NB4 (cell line): ENCODE results near the gene LMAN2.
"Not testable (repeated sequence)": the region's sequence is repeated elsewhere in the genome, so short reads cannot be mapped to it uniquely, and the experiment has no call there.

Source experiments
- DNase-seq: peaks from one replicate; pipeline ENCODE4 v3.0.0; 2010; ENCODE audit warnings: low read depth
- H3K4me3 ChIP-seq: one replicate; pipeline ENCODE4 v1.5.1; 2011; ENCODE audit warnings: mild to moderate bottlenecking, low read depth, low read length, moderate library complexity
- MYC ChIP-seq: IDR thresholded peaks from 2 replicates; pipeline ENCODE4 v1.6.1; 2011; ENCODE audit warnings: low read depth, low read length
- POLR2A ChIP-seq: IDR thresholded peaks from 2 replicates; pipeline ENCODE4 v1.6.1; 2011; ENCODE audit warnings: mild to moderate bottlenecking; ENCODE audit not compliant: insufficient read length; ENCODE audit errors: extremely low read depth
- TF ChIP-seq, protein P1 (sequence below): IDR thresholded peaks from 2 replicates; pipeline ENCODE4 v1.6.1; 2011; ENCODE audit warnings: low read depth, low read length
- TF ChIP-seq, protein P2 (sequence below): IDR thresholded peaks from one replicate; pipeline ENCODE4 v1.5.1; 2012; ENCODE audit warnings: low read depth, low read length

LMAN2 gene

DNA sequence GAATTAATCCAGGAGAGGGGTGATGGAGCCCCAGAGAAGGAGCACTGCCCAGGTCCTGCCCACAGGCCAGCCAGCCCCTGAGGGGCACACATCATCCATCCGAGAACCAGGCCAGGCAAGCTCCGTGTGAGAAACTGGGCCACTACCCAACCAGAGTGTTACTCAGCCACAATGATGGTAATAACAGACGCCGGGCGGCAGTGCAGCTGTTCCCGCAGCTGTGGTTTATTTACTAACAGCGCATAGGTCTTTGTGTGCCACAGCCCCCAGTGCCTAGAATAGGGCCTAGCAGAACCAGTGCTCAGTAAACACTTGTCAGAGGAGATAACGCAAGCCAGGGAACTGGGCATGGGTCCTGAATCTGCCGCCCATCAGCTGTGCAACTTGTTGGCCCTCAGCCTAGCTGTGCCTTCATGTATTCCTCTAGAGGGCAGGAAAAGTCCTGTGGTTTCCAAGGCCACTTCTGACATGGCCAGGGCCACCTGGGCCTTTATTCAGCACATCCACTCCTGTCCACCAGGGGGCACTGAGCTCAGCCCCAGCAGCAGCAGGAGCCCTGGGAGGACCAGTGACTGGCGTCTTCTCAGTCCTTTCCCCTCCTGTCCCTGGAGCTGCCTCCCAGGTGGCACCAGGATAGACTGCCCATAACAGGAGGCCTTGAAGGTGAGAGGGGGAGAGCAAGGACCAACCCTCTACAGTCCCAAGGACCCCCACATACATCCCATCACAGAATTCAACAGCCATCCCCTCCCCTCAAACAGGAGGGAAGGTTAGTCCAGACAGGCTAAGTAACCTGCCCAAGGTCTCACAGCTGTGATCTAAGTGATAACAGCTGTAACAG is 41.9 kb downstream of the LMAN2 start:
- no peak for TF ChIP-seq MYC
- TF ChIP-seq, protein P1, sequence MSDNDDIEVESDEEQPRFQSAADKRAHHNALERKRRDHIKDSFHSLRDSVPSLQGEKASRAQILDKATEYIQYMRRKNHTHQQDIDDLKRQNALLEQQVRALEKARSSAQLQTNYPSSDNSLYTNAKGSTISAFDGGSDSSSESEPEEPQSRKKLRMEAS, result no peak
- TF ChIP-seq, protein P2, sequence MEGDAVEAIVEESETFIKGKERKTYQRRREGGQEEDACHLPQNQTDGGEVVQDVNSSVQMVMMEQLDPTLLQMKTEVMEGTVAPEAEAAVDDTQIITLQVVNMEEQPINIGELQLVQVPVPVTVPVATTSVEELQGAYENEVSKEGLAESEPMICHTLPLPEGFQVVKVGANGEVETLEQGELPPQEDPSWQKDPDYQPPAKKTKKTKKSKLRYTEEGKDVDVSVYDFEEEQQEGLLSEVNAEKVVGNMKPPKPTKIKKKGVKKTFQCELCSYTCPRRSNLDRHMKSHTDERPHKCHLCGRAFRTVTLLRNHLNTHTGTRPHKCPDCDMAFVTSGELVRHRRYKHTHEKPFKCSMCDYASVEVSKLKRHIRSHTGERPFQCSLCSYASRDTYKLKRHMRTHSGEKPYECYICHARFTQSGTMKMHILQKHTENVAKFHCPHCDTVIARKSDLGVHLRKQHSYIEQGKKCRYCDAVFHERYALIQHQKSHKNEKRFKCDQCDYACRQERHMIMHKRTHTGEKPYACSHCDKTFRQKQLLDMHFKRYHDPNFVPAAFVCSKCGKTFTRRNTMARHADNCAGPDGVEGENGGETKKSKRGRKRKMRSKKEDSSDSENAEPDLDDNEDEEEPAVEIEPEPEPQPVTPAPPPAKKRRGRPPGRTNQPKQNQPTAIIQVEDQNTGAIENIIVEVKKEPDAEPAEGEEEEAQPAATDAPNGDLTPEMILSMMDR, result peak; percentile 84
- TF ChIP-seq POLR2A, result no peak
- peak; percentile 81 for DNase-seq
- no peak overlapping the region for H3K4me3 ChIP-seq

DNA sequence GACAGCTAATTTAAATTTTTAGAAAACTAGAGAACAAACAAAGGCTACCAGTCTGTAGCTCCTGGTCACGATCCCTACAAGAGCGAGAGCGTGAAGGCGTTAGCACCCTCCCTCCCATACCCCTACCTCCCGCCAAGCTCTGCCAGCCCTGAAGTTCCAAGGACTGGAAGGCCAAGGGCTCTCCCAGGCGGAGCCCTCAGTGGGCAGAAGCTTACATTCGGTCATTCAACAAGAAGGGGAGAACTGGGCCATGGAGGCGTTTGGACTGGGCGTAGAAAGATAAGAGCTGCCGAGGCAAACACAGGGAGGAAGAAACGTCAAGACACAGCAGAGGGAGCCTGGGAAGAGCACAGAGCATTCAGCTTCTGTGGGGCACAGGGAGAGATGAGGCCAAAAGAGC is 42.7 kb downstream of the LMAN2 start:
- H3K4me3 ChIP-seq, result no peak overlapping the region
- DNase-seq, result no peak
- TF ChIP-seq, protein P1, result no peak
- TF ChIP-seq, protein P2, result no peak
- TF ChIP-seq POLR2A, result no peak

DNA sequence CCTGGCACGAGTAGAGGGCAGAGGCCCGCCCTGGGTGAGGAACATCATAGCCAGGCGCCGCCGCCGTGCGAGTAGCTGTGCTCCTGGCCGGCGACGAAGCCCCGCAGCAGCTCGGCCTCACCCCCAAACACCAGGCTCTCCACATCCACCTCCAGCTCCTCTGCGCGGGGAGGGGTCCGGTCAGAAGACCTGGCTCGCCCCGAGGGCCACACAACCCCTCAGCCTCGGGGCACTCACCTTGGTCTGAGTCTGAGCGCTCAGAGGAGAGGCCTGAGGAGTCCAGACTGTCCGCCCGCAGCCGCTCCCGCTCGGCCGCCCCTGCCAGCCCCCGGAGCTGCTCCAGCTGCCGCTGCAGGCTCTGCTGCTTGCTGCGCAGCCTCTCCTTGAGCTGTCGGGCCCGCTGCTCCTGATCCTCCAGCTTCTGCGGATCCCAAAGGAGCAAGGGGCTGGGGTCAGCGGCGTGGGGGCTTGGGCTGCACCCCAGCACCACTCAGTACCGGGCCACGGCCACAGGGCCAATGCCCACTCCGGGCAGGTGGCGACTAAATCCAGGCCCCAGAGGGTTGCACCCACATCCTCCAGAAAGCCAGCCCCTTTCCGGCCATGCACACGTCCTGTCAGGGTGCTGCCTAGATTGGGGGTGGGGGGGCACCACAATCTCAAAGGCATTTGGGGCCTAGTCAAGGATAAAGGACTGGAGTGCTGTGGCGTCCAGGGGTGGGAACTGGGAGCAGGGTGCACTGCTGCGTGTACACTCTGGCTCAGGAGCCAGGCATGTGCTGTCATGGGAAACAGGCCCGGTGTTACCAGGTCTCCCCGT is 43.7 kb downstream of the LMAN2 start:
- H3K4me3 ChIP-seq, result peak overlapping the region; percentile 94
- TF ChIP-seq, protein P1, result peak; percentile 65
- TF ChIP-seq, protein P2, result no peak
- TF ChIP-seq MYC (peak; percentile 66; the same call in 1 of the 2 replicates), POLR2A (peak; percentile 52)
- DNase-seq, result peak; percentile 87

DNA sequence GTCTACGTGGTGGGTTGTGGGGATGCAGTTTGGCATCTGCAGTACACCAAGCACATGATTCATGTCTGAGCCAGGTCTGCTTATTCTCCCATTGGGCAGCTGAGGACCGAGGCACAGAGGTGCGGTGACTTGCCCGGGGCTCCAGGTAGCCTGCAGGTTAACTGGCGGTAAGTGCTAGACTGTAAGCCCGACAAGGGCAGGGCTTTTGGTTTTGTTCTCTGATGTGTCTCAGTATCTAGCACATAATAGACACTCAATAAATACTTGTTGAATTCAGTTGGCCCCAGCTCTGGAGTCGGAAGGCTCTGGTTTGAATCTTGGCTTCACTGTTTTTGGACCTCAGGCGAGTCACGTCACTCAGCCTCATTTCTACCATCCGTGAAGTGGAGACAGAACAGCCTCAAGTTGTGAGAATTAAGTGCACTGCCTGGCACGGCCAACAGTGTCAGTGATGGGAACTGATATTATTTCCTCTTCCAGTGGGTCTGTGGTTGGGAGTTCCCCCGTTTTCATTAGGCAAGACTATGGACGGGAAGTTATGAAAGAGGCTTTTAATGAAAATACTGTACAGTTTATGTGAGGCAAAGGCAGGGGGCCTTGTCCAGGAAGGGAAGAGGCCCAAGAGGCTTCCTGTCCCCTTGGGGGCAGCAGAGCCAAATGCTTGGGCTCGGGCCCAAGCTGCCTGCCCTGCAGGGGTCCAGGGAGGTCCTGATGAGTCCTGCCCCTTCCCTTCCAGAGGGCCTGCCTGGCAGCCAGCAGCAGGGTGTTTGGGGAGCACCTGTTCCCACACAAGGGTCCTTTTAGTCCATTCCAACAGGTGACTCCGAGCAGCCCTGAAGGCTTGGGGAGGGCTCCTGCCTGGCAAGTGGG is 44.6 kb downstream of the LMAN2 start:
- TF ChIP-seq POLR2A, result peak; percentile 46
- TF ChIP-seq MYC, result peak; percentile 59
- TF ChIP-seq, protein P2, result peak; percentile 41
- TF ChIP-seq, protein P1, result peak; percentile 61
- peak overlapping the region; percentile 94 for H3K4me3 ChIP-seq

DNA sequence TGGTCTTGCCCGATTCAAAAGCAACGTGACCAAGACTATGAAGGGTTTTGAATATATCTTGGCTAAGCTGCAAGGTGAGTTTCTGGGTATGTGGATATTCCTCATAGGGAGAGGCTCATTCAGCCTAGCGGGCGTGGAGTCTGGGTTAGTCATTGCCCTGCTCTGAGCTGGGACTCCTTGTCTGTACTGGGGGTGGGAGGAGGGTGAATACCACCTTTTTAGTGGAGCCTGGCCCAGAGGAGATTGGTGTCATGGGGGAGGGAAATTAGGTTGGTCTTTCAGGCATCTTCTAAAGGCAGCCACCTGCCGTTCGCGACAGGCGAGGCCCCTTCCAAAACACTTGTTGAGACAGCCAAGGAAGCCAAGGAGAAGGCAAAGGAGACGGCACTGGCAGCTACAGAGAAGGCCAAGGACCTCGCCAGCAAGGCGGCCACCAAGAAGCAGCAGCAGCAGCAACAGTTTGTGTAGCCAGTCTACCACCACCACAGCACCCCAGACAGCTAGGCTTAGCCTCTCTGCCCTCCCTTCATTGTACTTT is 45.3 kb downstream of the LMAN2 start:
- peak overlapping the region; percentile 94 for H3K4me3 ChIP-seq
- DNase-seq, result not testable (repeated sequence)

More for the DNA sequence above, 44.6 kb downstream of the LMAN2 start:
- peak; percentile 97 for DNase-seq
